Measurements from ENCODE around the gene MRPS22. TPM values are rescaled to one million over a fixed set of nuclear protein-coding genes. Genes with fewer than 3 reads are reported as not detected.
"Not testable (repeated sequence)": the region's sequence is repeated elsewhere in the genome, so short reads cannot be mapped to it uniquely, and the experiment has no call there.

Gene MRPS22
- total and polyA plus RNA-seq, 8 donors, result 9.6 to 75.8 (median 43.7) TPM

- Histone ChIP-seq H3K27ac (no peak overlapping the region), H3K4me1 (peaks cover 0 to 9% (median 8%) of the 10 kb centered on the region in 4 donors), H3K27me3 (peaks cover 0 to 35% (median 12%) of the 10 kb centered on the region in 3 donors), H3K4me3 (no peak overlapping the region), H3K36me3 (no peaks in the 10 kb centered on the region), H3K9me3 (no peaks in the 10 kb centered on the region)
- TF ChIP-seq EP300 (IDR thresholded peaks at IDR 0.05) (no peak), CTCF (IDR thresholded peaks at IDR 0.05) (no peak), POLR2A (IDR thresholded peaks at IDR 0.05) (no peak), POLR2AphosphoS5 (IDR thresholded peaks at IDR 0.05) (no peak)
- intact Hi-C loops (cut with DNase I; ENCODE audit: low total_unique reads), result loop anchor here (10.0 kb wide), 1 partner anchor 394 kb away; no protein-coding TSS in a partner anchor
- WGBS, 5 donors, result 89 to 93% (median 92%) methylated on average over 3 to 4 of the region's 4 CpGs
- DNase-seq, result no peak
Observed at GRCh38 chr3:139328356-139328755, 15.5 kb upstream of the MRPS22 start.

- DNase-seq, result peak; percentile 90 to 94
- H3K27me3 ChIP-seq, result peaks cover 0 to 35% (median 12%) of the 10 kb centered on the region in 3 donors
- no peaks in the 10 kb centered on the region for H3K36me3 ChIP-seq
- 8 to 13% (median 10%) methylated on average over 16 to 25 of the region's 25 CpGs for WGBS, 5 donors
- peaks cover 0 to 9% (median 8%) of the 10 kb centered on the region in 4 donors for H3K4me1 ChIP-seq
- intact Hi-C loops (cut with DNase I; ENCODE audit: low total_unique reads), result loop anchor here (10.0 kb wide), 1 partner anchor 395 kb away; no protein-coding TSS in a partner anchor
- H3K9me3 ChIP-seq, result no peaks in the 10 kb centered on the region
- TF ChIP-seq POLR2AphosphoS5 (IDR thresholded peaks at IDR 0.05) (peak in 1 of 3 donors; percentile 52), EP300 (IDR thresholded peaks at IDR 0.05) (no peak), POLR2A (IDR thresholded peaks at IDR 0.05) (no peak), CTCF (IDR thresholded peaks at IDR 0.05) (peak in 6 of 7 experiments; percentile 47 to 98 (median 94))
- H3K27ac ChIP-seq, result no peak overlapping the region
- H3K4me3 ChIP-seq, result peak overlapping the region in 2 of 4 donors; percentile 8 to 14
Observed at GRCh38 chr3:139329364-139329850, 14.4 kb upstream of the MRPS22 start.

- intact Hi-C loops (cut with DNase I; ENCODE audit: low total_unique reads), result no loop called here
- TF ChIP-seq POLR2AphosphoS5 (IDR thresholded peaks at IDR 0.05) (no peak), EP300 (IDR thresholded peaks at IDR 0.05) (no peak), POLR2A (IDR thresholded peaks at IDR 0.05) (no peak), CTCF (IDR thresholded peaks at IDR 0.05) (no peak)
- Histone ChIP-seq H3K4me3 (no peak overlapping the region), H3K9me3 (no peaks in the 10 kb centered on the region), H3K27ac (no peak overlapping the region), H3K36me3 (no peaks in the 10 kb centered on the region), H3K27me3 (peaks cover 0 to 35% (median 12%) of the 10 kb centered on the region in 3 donors), H3K4me1 (peaks cover 0 to 9% (median 8%) of the 10 kb centered on the region in 4 donors)
- DNase-seq, result no peak
- 57 to 77% (median 70%) methylated on average over 2 of the region's 2 CpGs for WGBS, 5 donors
Observed at GRCh38 chr3:139332092-139332491, 11.7 kb upstream of the MRPS22 start.

GRCh38 chr3:139334675-139335074 is 9.1 kb upstream of the MRPS22 start:
- intact Hi-C loops (cut with DNase I; ENCODE audit: low total_unique reads); DNase-seq; H3K4me1 ChIP-seq; H3K27ac ChIP-seq; H3K36me3 ChIP-seq; H3K4me3 ChIP-seq; H3K9me3 ChIP-seq: not testable (repeated sequence)
- WGBS, 5 donors, result 21 to 56% (median 50%) methylated on average over 1 of the region's 1 CpG
- peaks cover 0 to 21% (median 12%) of the 10 kb centered on the region in 3 donors for H3K27me3 ChIP-seq

- no peaks in the 10 kb centered on the region for H3K36me3 ChIP-seq
- intact Hi-C loops (cut with DNase I; ENCODE audit: low total_unique reads), result no loop called here
Observed at GRCh38 chr3:139338405-139338804, 5.4 kb upstream of the MRPS22 start.

More at GRCh38 chr3:139338405-139338804, 5.4 kb upstream of the MRPS22 start:
- Histone ChIP-seq H3K9me3 (no peaks in the 10 kb centered on the region), H3K27ac (no peak overlapping the region), H3K4me1 (peaks cover 0 to 1% (median under 1%) of the 10 kb centered on the region in 4 donors), H3K27me3 (no peaks in the 10 kb centered on the region), H3K4me3 (no peak overlapping the region)
- 92 to 95% (median 93%) methylated on average over 4 of the region's 4 CpGs for WGBS, 5 donors
- TF ChIP-seq CTCF (IDR thresholded peaks at IDR 0.05), result no peak
- TF ChIP-seq EP300 (IDR thresholded peaks at IDR 0.05), result no peak
- no peak for TF ChIP-seq POLR2A (IDR thresholded peaks at IDR 0.05)
- TF ChIP-seq POLR2AphosphoS5 (IDR thresholded peaks at IDR 0.05), result no peak
- DNase-seq, result no peak

Data from stomach (tissue), 9 donors.